HG03469 (cell line): ENCODE results near the gene STARD13.

Experiments used
- ATAC-seq: cut with Tn5 transposase; IDR thresholded peaks from one replicate; pipeline ENCODE4 v1.9.1; 2021; ENCODE audit warnings: mild to moderate bottlenecking, moderate library complexity, moderate number of reproducible peaks; ENCODE audit not compliant: unreplicated experiment

Gene STARD13

GRCh38 chr13:33285420-33286124, at the start of gene STARD13:
TSS of gene STARD13 (minus strand) at chr13:33285755. CDS start at chr13:33285638, 117 bp downstream.
- ATAC-seq, result peak; percentile 72

GRCh38 chr13:33334831-33335230, 49.3 kb upstream of the STARD13 start:
- no peak for ATAC-seq

GRCh38 chr13:33331962-33332361, 46.4 kb upstream of the STARD13 start:
- no peak for ATAC-seq

GRCh38 chr13:33330483-33330882, 44.9 kb upstream of the STARD13 start:
- no peak for ATAC-seq

- no peak for ATAC-seq
Observed at GRCh38 chr13:33328701-33329100, 43.1 kb upstream of the STARD13 start.

GRCh38 chr13:33326723-33327122, 41.2 kb upstream of the STARD13 start:
- no peak for ATAC-seq

- ATAC-seq, result no peak
Observed at GRCh38 chr13:33326246-33326645, 40.7 kb upstream of the STARD13 start.

- no peak for ATAC-seq
Observed at GRCh38 chr13:33323801-33324510, 38.4 kb upstream of the STARD13 start.

GRCh38 chr13:33322965-33323668, 37.6 kb upstream of the STARD13 start:
- ATAC-seq, result no peak

- ATAC-seq, result no peak
Observed at GRCh38 chr13:33322543-33322809, 36.9 kb upstream of the STARD13 start.

GRCh38 chr13:33321686-33322542, 36.4 kb upstream of the STARD13 start:
- no peak for ATAC-seq

GRCh38 chr13:33319859-33320258, 34.3 kb upstream of the STARD13 start:
- no peak for ATAC-seq

GRCh38 chr13:33318744-33319143, 33.2 kb upstream of the STARD13 start:
- ATAC-seq, result no peak

- no peak for ATAC-seq
Observed at GRCh38 chr13:33318037-33318436, 32.5 kb upstream of the STARD13 start.

GRCh38 chr13:33316890-33317289, 31.3 kb upstream of the STARD13 start:
- ATAC-seq, result no peak

- no peak for ATAC-seq
Observed at GRCh38 chr13:33313504-33313903, 27.9 kb upstream of the STARD13 start.

GRCh38 chr13:33312861-33313212, 27.3 kb upstream of the STARD13 start:
- ATAC-seq, result no peak

- no peak for ATAC-seq
Observed at GRCh38 chr13:33312150-33312860, 26.8 kb upstream of the STARD13 start.

- no peak for ATAC-seq
Observed at GRCh38 chr13:33311040-33311439, 25.5 kb upstream of the STARD13 start.

GRCh38 chr13:33310245-33311038, 24.9 kb upstream of the STARD13 start:
- ATAC-seq, result no peak
